GM21737 (cell line): Measurements from ENCODE around the gene TBC1D5.

Experiments used
- ATAC-seq: cut with Tn5 transposase; IDR thresholded peaks from one replicate; pipeline ENCODE4 v1.9.1; 2021; ENCODE audit warnings: mild to moderate bottlenecking, moderate library complexity; ENCODE audit not compliant: unreplicated experiment

Gene TBC1D5

DNA sequence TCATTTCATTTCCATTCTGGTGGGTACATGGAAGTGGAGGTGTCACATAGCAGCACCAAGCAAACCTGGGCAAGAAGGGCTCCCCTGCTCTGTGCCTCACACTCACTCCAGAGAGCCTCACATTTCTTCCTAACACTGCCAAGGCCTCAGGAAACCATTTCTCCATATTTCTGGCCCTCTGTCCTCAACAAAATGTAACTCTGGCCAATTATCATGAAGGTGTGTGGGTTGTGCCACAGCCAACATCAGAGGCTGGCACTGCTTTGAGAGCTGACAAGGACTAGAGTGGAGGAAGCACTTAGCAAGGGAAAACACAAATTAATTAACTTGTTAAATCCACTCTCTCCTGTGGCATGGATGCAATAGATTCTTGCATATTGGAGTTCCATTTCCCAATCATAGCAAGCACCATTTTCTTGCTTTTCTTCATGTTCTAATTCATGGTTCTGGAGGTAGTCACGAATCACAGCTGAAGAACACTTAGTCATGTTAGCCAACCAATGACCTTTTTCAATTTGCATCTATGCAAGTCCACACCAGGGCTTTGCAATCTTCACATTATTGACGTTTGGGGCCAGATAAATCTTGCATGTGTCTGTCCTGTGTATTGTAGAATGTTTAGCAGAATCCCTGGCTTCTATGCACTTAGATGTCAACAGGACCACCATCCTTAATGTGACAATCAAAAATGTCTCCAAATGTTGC is 616.5 kb downstream of the TBC1D5 start:
- ATAC-seq, result no peak

- no peak for ATAC-seq
Measured at GRCh38 chr3:17122758-17123157, 619.7 kb downstream of the TBC1D5 start.

- no peak for ATAC-seq
Measured at GRCh38 chr3:17121336-17121735, 621.1 kb downstream of the TBC1D5 start.

DNA sequence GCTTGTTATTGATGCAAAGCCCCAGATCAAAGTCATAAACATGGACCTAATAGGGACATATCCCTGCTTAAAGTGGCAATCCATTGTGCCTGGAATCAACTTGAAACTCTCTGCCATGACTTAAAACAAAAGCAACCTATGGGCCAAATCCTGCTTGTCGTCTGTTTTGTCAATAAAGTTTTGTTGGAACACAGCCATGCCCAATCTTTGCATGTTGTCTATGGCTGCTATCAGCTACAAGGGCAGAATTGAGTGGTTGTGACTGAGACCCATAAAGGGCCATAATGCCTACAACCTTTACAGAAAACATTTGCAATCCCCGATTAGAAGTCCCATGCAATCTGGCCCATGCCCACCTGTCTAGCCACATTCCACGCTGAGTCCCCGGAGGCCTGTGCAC is 622.3 kb downstream of the TBC1D5 start:
- ATAC-seq, result no peak

DNA sequence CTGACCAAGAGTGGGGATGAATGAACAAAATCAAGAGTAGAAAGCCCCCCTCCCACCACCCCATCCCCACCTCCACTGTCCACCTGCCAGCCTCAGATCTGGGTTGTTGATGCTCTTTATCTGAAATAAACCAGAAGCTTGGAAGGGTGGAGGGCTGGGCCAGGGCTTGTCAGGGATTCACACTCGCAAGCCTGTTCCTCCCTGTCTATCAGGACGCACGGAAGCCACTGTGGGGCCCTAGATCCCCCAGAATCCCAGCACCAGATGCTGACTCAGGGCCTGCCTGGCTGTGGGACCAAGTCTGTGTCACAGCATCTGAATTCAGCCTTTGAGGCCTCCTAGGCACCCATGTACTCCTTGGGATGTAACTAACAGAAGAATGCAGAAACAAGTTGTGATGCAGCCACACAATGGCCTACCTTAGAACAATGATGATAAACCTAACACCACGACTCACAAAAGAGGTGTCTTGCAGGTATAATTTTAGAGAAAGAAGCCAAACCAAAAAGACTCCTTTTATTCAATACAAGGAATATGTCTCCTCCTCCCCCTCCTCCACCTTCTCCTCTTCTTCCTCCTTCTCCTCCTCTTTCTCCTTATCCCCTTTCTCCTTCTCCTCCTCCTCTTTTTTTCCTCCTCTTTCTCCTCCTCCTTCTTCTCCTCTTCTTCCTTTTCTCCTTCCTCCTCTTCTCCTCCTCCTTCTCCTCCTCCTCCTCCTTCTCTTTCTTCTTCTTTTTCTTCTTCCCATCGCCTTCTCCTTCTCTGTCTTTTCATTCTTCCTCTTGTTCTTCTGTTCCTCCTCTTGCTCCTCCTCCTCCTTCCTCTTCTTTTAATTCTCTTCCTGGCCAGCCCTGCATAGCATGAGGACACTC is 623.0 kb downstream of the TBC1D5 start:
- no peak for ATAC-seq

GRCh38 chr3:17118771-17119170 is 623.7 kb downstream of the TBC1D5 start:
- ATAC-seq, result no peak

GRCh38 chr3:17116007-17116600 is 626.3 kb downstream of the TBC1D5 start:
- no peak for ATAC-seq

DNA sequence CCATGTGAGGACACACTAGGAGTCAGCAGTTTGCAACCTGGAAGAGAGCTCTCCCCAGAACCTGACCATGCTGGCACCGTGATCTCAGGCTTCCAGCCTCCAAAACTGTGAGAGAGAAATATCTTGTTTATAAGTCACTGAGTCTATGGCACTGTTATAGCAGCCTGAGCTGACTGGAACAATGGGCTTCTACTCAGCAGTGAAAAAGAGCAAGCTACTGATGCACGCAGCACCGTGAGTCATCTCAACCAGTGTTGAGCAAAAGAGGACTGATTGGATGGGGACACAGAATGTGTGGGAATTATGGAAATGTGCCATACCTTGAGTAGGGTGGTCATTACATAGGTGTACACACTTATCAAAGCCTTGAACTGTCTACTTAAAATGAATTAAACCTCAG is 627.2 kb downstream of the TBC1D5 start:
- ATAC-seq, result no peak

- ATAC-seq, result no peak
Measured at GRCh38 chr3:17111586-17111985, 630.8 kb downstream of the TBC1D5 start.

DNA sequence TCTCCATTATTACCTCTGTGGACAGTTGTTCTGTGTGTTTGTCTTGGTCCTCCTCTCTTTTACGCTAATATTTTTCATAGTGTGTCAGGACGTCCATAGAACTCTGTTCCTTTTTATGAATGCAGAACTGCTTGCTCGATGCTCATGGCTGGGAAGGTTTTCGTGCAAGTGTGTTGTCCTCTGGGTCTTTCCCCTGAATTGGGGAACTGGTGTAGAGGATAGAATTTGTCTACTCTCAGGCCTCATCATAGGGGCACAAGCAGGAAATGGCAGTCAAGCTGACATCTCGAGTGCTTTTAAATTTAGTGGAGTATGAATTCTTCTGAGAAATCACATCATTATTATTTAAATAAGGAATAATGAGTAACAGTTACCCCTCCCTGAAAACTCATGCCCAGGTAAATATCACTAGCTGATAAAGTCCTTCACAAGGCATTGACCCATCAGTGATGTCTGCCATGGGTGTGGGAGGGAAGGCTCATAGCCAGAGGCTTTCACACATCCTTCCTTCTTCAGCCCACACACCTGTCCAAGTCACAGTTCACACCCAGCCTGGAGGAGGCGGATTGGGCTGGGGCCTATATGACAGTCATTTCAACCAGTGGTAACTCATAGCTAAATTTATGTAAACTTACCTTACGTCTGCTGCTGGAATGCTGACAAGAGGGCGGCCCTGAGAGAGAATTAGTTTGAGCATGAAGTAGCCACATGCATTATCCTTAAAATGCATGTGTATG is 631.6 kb downstream of the TBC1D5 start:
- no peak for ATAC-seq
